ENCODE results near the gene GFPT1.

Gene GFPT1

DNA sequence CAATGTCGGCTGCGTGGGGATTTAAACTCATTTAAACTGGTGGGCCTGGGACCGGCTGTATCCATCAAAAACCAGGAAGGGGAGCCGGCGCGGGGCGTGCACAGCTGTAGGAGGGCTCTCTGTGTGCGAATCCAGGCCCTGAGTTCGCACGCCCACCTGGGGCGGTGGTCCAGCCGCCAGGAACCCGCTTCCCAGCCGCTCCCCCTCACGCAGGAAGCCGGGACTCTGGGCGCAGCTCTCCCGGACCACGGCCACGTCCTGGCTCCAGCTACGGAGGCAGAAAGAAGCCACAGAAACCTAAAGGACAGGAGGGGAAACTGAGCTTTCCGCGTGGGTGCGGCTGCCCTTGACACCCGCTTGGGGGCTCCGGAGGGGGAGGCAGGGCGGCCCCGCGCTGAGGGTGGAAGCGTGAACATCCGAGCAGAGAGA is 80.6 kb downstream of the GFPT1 start:
- CTCF ChIA-PET: interaction anchor here (0.6 to 4.3 kb wide), 45 partner anchors 8 to 1135 kb away, joined by 3 to 29 read pairs (median 5); partner anchors contain the start of gene ANTXR1

More for the DNA sequence above, 80.6 kb downstream of the GFPT1 start:
- Histone ChIP-seq H3K4me1 (ENCODE audit: control insufficient read depth, insufficient read depth, low read length) (peaks cover 2% of the 10 kb centered on the region; the same call in 1 of the 2 replicates), H3K4me3 (ENCODE audit: low read depth, low read length) (peak overlapping the region; percentile 62), H3K27ac (ENCODE audit: extremely low read depth, low read depth, low read length) (no peak overlapping the region; the same call in 1 of the 2 replicates), H3K9me3 (ENCODE audit: control insufficient read depth, insufficient read depth, low read depth, low read length) (no peaks in the 10 kb centered on the region), H3K36me3 (ENCODE audit: control insufficient read depth in 2 of 2, insufficient read depth in 1 of 2, low read length in 2 of 2) (no peaks in the 10 kb centered on the region)
- TF ChIP-seq, protein P1, sequence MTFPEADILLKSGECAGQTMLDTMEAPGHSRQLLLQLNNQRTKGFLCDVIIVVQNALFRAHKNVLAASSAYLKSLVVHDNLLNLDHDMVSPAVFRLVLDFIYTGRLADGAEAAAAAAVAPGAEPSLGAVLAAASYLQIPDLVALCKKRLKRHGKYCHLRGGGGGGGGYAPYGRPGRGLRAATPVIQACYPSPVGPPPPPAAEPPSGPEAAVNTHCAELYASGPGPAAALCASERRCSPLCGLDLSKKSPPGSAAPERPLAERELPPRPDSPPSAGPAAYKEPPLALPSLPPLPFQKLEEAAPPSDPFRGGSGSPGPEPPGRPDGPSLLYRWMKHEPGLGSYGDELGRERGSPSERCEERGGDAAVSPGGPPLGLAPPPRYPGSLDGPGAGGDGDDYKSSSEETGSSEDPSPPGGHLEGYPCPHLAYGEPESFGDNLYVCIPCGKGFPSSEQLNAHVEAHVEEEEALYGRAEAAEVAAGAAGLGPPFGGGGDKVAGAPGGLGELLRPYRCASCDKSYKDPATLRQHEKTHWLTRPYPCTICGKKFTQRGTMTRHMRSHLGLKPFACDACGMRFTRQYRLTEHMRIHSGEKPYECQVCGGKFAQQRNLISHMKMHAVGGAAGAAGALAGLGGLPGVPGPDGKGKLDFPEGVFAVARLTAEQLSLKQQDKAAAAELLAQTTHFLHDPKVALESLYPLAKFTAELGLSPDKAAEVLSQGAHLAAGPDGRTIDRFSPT (tag by site-specific recombination; IDR thresholded peaks at IDR 0.05): no peak
- TF ChIP-seq ZNF335 (tag by site-specific recombination; conservative IDR thresholded peaks at IDR 0.05) (no peak), ZNF24 (tag by site-specific recombination; IDR thresholded peaks at IDR 0.05) (no peak), ZSCAN30 (tag by site-specific recombination; IDR thresholded peaks at IDR 0.05) (no peak), ZNF2 (tag by site-specific recombination; IDR thresholded peaks at IDR 0.05) (no peak), ZNF248 (tag by site-specific recombination; IDR thresholded peaks at IDR 0.05) (no peak), ZBTB26 (tag by site-specific recombination; optimal IDR thresholded peaks at IDR 0.05) (no peak), ZNF561 (tag by site-specific recombination; IDR thresholded peaks at IDR 0.05; ENCODE audit: borderline replicate concordance) (no peak), ZNF623 (tag by site-specific recombination; IDR thresholded peaks at IDR 0.05) (no peak), ZNF341 (tag by site-specific recombination; IDR thresholded peaks at IDR 0.05; ENCODE audit: low read depth) (no peak), RBAK (tag by site-specific recombination; IDR thresholded peaks at IDR 0.05) (no peak), ZNF10 (tag by site-specific recombination; IDR thresholded peaks at IDR 0.05) (no peak), ZNF529 (tag by site-specific recombination; IDR thresholded peaks at IDR 0.05; ENCODE audit: insufficient replicate concordance) (no peak), ZNF670 (tag by site-specific recombination; IDR thresholded peaks at IDR 0.05; ENCODE audit: low read depth) (no peak), ZFP69B (tag by site-specific recombination; IDR thresholded peaks at IDR 0.05) (no peak)
- TF ChIP-seq, protein P2, sequence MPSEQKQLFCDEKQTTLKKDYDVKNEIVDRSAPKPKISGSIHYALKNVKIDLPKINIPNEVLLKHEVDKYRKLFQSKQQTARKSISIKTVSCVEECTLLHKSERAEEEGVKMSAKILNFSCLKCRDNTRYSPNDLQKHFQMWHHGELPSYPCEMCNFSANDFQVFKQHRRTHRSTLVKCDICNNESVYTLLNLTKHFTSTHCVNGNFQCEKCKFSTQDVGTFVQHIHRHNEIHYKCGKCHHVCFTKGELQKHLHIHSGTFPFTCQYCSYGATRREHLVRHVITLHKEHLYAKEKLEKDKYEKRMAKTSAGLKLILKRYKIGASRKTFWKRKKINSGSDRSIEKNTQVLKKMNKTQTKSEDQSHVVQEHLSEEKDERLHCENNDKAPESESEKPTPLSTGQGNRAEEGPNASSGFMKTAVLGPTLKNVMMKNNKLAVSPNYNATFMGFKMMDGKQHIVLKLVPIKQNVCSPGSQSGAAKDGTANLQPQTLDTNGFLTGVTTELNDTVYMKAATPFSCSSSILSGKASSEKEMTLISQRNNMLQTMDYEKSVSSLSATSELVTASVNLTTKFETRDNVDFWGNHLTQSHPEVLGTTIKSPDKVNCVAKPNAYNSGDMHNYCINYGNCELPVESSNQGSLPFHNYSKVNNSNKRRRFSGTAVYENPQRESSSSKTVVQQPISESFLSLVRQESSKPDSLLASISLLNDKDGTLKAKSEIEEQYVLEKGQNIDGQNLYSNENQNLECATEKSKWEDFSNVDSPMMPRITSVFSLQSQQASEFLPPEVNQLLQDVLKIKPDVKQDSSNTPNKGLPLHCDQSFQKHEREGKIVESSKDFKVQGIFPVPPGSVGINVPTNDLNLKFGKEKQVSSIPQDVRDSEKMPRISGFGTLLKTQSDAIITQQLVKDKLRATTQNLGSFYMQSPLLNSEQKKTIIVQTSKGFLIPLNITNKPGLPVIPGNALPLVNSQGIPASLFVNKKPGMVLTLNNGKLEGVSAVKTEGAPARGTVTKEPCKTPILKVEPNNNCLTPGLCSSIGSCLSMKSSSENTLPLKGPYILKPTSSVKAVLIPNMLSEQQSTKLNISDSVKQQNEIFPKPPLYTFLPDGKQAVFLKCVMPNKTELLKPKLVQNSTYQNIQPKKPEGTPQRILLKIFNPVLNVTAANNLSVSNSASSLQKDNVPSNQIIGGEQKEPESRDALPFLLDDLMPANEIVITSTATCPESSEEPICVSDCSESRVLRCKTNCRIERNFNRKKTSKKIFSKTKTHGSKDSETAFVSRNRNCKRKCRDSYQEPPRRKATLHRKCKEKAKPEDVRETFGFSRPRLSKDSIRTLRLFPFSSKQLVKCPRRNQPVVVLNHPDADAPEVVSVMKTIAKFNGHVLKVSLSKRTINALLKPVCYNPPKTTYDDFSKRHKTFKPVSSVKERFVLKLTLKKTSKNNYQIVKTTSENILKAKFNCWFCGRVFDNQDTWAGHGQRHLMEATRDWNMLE (tag by site-specific recombination; conservative IDR thresholded peaks at IDR 0.05; ENCODE audit: low read depth): no peak
- TF ChIP-seq, protein P3, sequence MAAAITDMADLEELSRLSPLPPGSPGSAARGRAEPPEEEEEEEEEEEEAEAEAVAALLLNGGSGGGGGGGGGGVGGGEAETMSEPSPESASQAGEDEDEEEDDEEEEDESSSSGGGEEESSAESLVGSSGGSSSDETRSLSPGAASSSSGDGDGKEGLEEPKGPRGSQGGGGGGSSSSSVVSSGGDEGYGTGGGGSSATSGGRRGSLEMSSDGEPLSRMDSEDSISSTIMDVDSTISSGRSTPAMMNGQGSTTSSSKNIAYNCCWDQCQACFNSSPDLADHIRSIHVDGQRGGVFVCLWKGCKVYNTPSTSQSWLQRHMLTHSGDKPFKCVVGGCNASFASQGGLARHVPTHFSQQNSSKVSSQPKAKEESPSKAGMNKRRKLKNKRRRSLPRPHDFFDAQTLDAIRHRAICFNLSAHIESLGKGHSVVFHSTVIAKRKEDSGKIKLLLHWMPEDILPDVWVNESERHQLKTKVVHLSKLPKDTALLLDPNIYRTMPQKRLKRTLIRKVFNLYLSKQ (tag by site-specific recombination; IDR thresholded peaks at IDR 0.05; ENCODE audit: borderline replicate concordance): no peak
- POLR2A ChIA-PET: no interaction called here

All from HEK293 (cell line).